NCI-H2107 (cell line): Measurements from ENCODE around the gene COMMD1.
"Not testable (repeated sequence)": the region's sequence is repeated elsewhere in the genome, so short reads cannot be mapped to it uniquely, and the experiment has no call there.

Source experiments
- DNase-seq: peaks from one replicate; lab custom pipeline; 2025; lab: John Stamatoyannopoulos, UW

The COMMD1 gene

GRCh38 chr2:62030902-62031301, 125.4 kb downstream of the COMMD1 start:
- DNase-seq, result no peak

GRCh38 chr2:62032096-62032495, 126.6 kb downstream of the COMMD1 start:
- no peak for DNase-seq

- DNase-seq, result no peak
These were observed 129.2 kb downstream of the COMMD1 start for GRCh38 chr2:62034715-62035114.

GRCh38 chr2:62036229-62036628, 130.8 kb downstream of the COMMD1 start:
- no peak for DNase-seq

GRCh38 chr2:62036761-62037250, 131.3 kb downstream of the COMMD1 start:
- no peak for DNase-seq

- DNase-seq, result no peak
These were observed 133.7 kb downstream of the COMMD1 start for GRCh38 chr2:62038975-62039771.

- no peak for DNase-seq
These were observed 135.5 kb downstream of the COMMD1 start for GRCh38 chr2:62040926-62041325.

- DNase-seq, result not testable (repeated sequence)
These were observed 136.4 kb downstream of the COMMD1 start for GRCh38 chr2:62041701-62042385.

GRCh38 chr2:62042400-62042799, 136.9 kb downstream of the COMMD1 start:
- no peak for DNase-seq

GRCh38 chr2:62042944-62043343, 137.5 kb downstream of the COMMD1 start:
- no peak for DNase-seq

GRCh38 chr2:62045017-62045543, 139.6 kb downstream of the COMMD1 start:
- no peak for DNase-seq

GRCh38 chr2:62046141-62046540, 140.7 kb downstream of the COMMD1 start:
- DNase-seq, result no peak

GRCh38 chr2:62050456-62051045, 145.1 kb downstream of the COMMD1 start:
- no peak for DNase-seq

- DNase-seq, result no peak
These were observed 148.7 kb downstream of the COMMD1 start for GRCh38 chr2:62054029-62054791.

GRCh38 chr2:62054916-62055450, 149.5 kb downstream of the COMMD1 start:
- no peak for DNase-seq

- no peak for DNase-seq
These were observed 150.4 kb downstream of the COMMD1 start for GRCh38 chr2:62055724-62056336.

- no peak for DNase-seq
These were observed 150.9 kb downstream of the COMMD1 start for GRCh38 chr2:62056341-62056740.

- no peak for DNase-seq
These were observed 159.8 kb downstream of the COMMD1 start for GRCh38 chr2:62065243-62065642.

- DNase-seq, result no peak
These were observed 165.7 kb downstream of the COMMD1 start for GRCh38 chr2:62071126-62071598.

GRCh38 chr2:62071760-62072680, 166.5 kb downstream of the COMMD1 start:
- no peak for DNase-seq
